ENCODE results near the gene CCDC69. TPM values are rescaled to one million over a fixed set of nuclear protein-coding genes. Genes with fewer than 3 reads are reported as not detected.
A peak's percentile ranks its signal among the peaks of the same experiment; 100 is the strongest.
"Not testable (repeated sequence)": the region's sequence is repeated elsewhere in the genome, so short reads cannot be mapped to it uniquely, and the experiment has no call there.

Gene CCDC69
- total RNA-seq, 1 donor from 2014 or later: 29.8 TPM

DNA sequence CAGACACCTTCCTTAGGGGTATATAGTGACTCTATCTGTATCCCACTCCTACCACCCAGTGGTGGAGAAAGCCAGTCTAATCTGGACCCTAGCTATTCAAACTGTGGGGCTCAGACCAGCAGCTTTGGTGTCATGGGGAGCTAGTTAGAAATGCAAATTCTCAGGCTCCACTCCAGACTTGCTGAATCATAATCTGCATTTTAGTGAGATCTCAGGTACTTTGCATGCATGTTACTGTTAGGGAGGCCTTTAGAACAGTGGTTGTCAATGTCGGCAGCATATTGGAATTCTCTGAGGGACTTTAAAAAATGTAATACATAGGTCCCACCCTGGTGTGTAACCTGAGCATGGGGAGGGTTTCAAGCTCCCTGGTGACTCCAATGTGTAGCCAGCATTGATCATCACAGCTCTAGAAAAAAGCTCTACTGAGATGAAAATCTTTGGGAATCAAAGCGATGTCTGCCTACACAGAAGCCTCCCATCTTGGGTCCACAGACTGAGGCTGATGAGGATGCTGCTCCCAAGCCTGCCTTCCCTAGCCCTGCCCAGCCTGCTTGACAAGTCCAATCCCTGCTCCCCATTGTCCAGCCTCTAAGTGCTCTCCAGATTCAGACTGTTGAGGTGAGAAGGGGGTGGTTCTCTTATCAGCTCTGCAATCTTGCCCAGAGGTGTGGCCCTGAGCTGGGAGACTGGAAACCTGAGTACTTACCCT, 17.2 kb upstream of the CCDC69 start:
- intact Hi-C loops (cut with micrococcal nuclease): no loop called here
- Mint-ChIP-seq H3K9me3 (no peaks in the 10 kb centered on the region), H3K27me3 (ENCODE audit: low read depth) (no peaks in the 10 kb centered on the region), H3K27ac (no peak overlapping the region), H3K4me1 (ENCODE audit: low read depth) (peaks cover 26% of the 10 kb centered on the region), H3K36me3 (ENCODE audit: low read depth) (no peaks in the 10 kb centered on the region), H3K4me3 (ENCODE audit: low read depth) (no peak overlapping the region)
- DNase-seq (ENCODE audit: low spot score): no peak

- H3K27ac Mint-ChIP-seq; intact Hi-C loops (cut with micrococcal nuclease); H3K9me3 Mint-ChIP-seq; DNase-seq (ENCODE audit: low spot score); H3K27me3 Mint-ChIP-seq (ENCODE audit: low read depth); H3K4me3 Mint-ChIP-seq (ENCODE audit: low read depth); H3K36me3 Mint-ChIP-seq (ENCODE audit: low read depth): not testable (repeated sequence)
- peaks cover 22% of the 10 kb centered on the region for H3K4me1 Mint-ChIP-seq (ENCODE audit: low read depth)
Observed at GRCh38 chr5:151240268-151240835, 16.5 kb upstream of the CCDC69 start.

DNA sequence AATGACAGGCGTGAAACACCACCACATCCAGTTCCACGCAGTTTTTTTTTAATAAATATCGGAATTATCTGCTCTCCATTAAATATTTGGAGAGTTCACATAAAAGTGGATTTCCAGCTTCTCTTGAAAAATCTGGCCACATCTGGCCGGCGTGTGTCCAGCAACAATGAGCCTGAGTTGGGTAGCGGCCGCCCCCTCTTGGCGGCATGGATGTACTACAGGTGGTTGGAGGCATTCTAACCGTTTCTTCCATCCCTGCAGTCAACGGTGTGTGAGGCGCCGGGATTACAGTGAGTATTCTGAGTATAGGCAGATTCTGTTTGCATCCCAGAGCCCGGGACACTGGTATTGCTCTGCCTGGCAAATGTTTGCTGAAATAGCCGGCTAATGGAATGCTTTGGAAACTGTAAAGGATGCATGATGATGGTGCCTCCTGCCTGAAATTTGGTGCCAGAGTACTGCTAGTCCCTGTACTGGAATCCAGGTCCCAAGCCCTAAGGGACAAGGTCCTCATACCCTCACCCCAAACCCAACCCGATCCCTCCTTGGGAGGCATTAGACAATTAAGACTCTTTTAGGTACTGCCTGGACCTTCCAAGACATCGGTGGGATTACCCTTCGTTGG, 15.5 kb upstream of the CCDC69 start:
- Mint-ChIP-seq H3K36me3 (ENCODE audit: low read depth) (no peaks in the 10 kb centered on the region), H3K4me1 (ENCODE audit: low read depth) (peaks cover 23% of the 10 kb centered on the region), H3K27ac (no peak overlapping the region), H3K9me3 (no peaks in the 10 kb centered on the region), H3K27me3 (ENCODE audit: low read depth) (no peaks in the 10 kb centered on the region), H3K4me3 (ENCODE audit: low read depth) (no peak overlapping the region)
- peak; percentile 28 for DNase-seq (ENCODE audit: low spot score)
- intact Hi-C loops (cut with micrococcal nuclease): no loop called here

DNA sequence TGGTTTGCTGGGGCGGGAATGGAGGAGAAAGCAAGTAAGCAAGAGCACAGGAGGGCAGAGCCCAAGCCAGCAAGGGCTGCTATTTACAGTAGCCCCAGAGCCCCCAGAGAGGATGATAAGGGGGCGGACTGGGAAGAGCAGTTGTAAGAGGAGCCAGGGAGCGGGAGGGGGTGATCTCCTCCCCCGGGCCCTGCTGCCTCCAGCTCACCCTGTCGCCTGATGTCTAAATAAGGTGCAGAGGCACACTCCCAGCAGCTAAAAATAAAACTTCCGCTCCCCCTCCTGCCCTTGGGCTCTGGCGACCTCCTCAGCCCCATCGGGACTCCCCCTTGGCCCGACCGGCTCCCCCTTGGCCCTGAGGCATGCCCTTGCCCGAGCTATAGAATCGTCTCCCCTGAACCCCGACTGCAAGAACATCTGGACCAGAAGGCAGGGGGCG, 14.4 kb upstream of the CCDC69 start:
- Mint-ChIP-seq H3K27ac (no peak overlapping the region), H3K4me1 (ENCODE audit: low read depth) (peaks cover 17% of the 10 kb centered on the region), H3K4me3 (ENCODE audit: low read depth) (no peak overlapping the region), H3K9me3 (no peaks in the 10 kb centered on the region), H3K36me3 (ENCODE audit: low read depth) (no peaks in the 10 kb centered on the region), H3K27me3 (ENCODE audit: low read depth) (no peaks in the 10 kb centered on the region)
- intact Hi-C loops (cut with micrococcal nuclease): no loop called here
- no peak for DNase-seq (ENCODE audit: low spot score)

- Mint-ChIP-seq H3K27ac (no peak overlapping the region), H3K4me3 (ENCODE audit: low read depth) (no peak overlapping the region)
- no peak for DNase-seq (ENCODE audit: low spot score)
Observed at GRCh38 chr5:151237685-151238084, 13.8 kb upstream of the CCDC69 start.

GRCh38 chr5:151236888-151237287, 13.0 kb upstream of the CCDC69 start:
- intact Hi-C loops (cut with micrococcal nuclease): no loop called here
- Mint-ChIP-seq H3K4me3 (ENCODE audit: low read depth) (no peak overlapping the region), H3K36me3 (ENCODE audit: low read depth) (no peaks in the 10 kb centered on the region), H3K27me3 (ENCODE audit: low read depth) (no peaks in the 10 kb centered on the region), H3K4me1 (ENCODE audit: low read depth) (peaks cover 14% of the 10 kb centered on the region), H3K9me3 (no peaks in the 10 kb centered on the region), H3K27ac (no peak overlapping the region)
- DNase-seq (ENCODE audit: low spot score): no peak

More at GRCh38 chr5:151237685-151238084, 13.8 kb upstream of the CCDC69 start:
- H3K27me3 Mint-ChIP-seq (ENCODE audit: low read depth): no peaks in the 10 kb centered on the region
- no peaks in the 10 kb centered on the region for H3K36me3 Mint-ChIP-seq (ENCODE audit: low read depth)
- H3K4me1 Mint-ChIP-seq (ENCODE audit: low read depth): peaks cover 17% of the 10 kb centered on the region
- intact Hi-C loops (cut with micrococcal nuclease): no loop called here
- H3K9me3 Mint-ChIP-seq: no peaks in the 10 kb centered on the region

DNA sequence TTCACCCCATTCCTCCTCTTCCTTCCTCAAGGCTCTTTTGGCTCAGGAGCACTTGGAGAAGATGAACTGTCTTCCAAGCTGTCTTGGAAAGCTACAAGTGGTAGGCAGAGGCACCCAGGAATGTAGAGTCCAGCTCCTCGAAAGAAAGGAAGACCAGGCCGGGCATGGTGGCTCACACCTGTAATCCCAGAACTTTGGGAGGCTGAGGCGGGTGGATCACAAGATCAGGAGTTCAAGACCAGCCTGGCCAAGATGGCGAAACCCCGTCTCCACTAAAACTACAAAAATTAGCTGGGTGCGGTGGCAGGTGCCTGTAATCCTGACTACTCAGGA, 11.3 kb upstream of the CCDC69 start:
- H3K4me3 Mint-ChIP-seq (ENCODE audit: low read depth); H3K36me3 Mint-ChIP-seq (ENCODE audit: low read depth); H3K9me3 Mint-ChIP-seq; intact Hi-C loops (cut with micrococcal nuclease); DNase-seq (ENCODE audit: low spot score); H3K27me3 Mint-ChIP-seq (ENCODE audit: low read depth); H3K4me1 Mint-ChIP-seq (ENCODE audit: low read depth); H3K27ac Mint-ChIP-seq: not testable (repeated sequence)

GRCh38 chr5:151234476-151235238, 10.8 kb upstream of the CCDC69 start:
- H3K4me3 Mint-ChIP-seq (ENCODE audit: low read depth): no peak overlapping the region
- no peaks in the 10 kb centered on the region for H3K36me3 Mint-ChIP-seq (ENCODE audit: low read depth)
- H3K27me3 Mint-ChIP-seq (ENCODE audit: low read depth): no peaks in the 10 kb centered on the region
- no peak for DNase-seq (ENCODE audit: low spot score)
- no peak overlapping the region for H3K27ac Mint-ChIP-seq
- H3K4me1 Mint-ChIP-seq (ENCODE audit: low read depth): peaks cover 9% of the 10 kb centered on the region
- intact Hi-C loops (cut with micrococcal nuclease): no loop called here
- H3K9me3 Mint-ChIP-seq: no peaks in the 10 kb centered on the region

GRCh38 chr5:151233616-151234085, 9.8 kb upstream of the CCDC69 start:
- intact Hi-C loops (cut with micrococcal nuclease): no loop called here
- no peak for DNase-seq (ENCODE audit: low spot score)
- Mint-ChIP-seq H3K9me3 (no peaks in the 10 kb centered on the region), H3K36me3 (ENCODE audit: low read depth) (no peaks in the 10 kb centered on the region), H3K4me1 (ENCODE audit: low read depth) (peaks cover 9% of the 10 kb centered on the region), H3K4me3 (ENCODE audit: low read depth) (no peak overlapping the region), H3K27ac (no peak overlapping the region), H3K27me3 (ENCODE audit: low read depth) (peaks cover 3% of the 10 kb centered on the region)

- H3K9me3 Mint-ChIP-seq: no peaks in the 10 kb centered on the region
- H3K36me3 Mint-ChIP-seq (ENCODE audit: low read depth): no peaks in the 10 kb centered on the region
- no peak for DNase-seq (ENCODE audit: low spot score)
- intact Hi-C loops (cut with micrococcal nuclease): no loop called here
- peaks cover 3% of the 10 kb centered on the region for H3K27me3 Mint-ChIP-seq (ENCODE audit: low read depth)
- peaks cover 9% of the 10 kb centered on the region for H3K4me1 Mint-ChIP-seq (ENCODE audit: low read depth)
- no peak overlapping the region for H3K4me3 Mint-ChIP-seq (ENCODE audit: low read depth)
- no peak overlapping the region for H3K27ac Mint-ChIP-seq
Observed at GRCh38 chr5:151231359-151231758, 7.5 kb upstream of the CCDC69 start.

DNA sequence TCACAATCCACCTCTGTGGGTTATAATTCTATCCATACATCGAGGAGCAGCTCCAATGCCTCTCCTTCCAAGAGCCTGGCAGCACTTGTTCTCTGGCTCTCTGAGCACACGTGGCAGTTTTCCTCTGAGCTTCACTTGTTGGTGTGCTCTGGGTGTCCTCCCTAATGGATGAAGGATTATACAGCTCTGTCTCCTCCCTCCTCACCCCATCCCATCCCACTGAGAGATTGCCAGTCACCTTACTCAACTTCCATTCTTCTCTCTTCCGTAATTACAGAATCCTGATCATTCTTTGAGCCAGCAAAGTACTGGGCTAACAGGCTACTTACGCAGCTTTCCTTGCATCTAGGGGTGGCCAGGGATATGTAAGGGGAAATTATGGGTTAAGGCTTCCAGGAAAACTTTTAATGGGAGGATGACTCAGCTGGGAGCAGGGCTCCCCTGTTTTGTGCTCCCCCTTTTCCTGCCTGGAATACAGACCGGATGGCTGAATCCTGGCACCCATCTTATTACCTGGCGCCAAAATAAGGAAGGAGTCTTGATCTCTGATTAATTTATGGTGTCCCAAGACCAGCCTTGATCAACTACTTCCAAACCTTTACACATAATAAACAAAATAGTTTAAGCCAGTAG, 6.3 kb upstream of the CCDC69 start:
- H3K27ac Mint-ChIP-seq: no peak overlapping the region

GRCh38 chr5:151228986-151229385, 5.1 kb upstream of the CCDC69 start:
- Mint-ChIP-seq H3K4me1 (ENCODE audit: low read depth) (peaks cover 14% of the 10 kb centered on the region), H3K4me3 (ENCODE audit: low read depth) (no peak overlapping the region), H3K27ac (no peak overlapping the region), H3K9me3 (no peaks in the 10 kb centered on the region), H3K27me3 (ENCODE audit: low read depth) (peaks cover 3% of the 10 kb centered on the region), H3K36me3 (ENCODE audit: low read depth) (no peaks in the 10 kb centered on the region)
- DNase-seq (ENCODE audit: low spot score): no peak
- intact Hi-C loops (cut with micrococcal nuclease): no loop called here

More for the DNA sequence above, 6.3 kb upstream of the CCDC69 start:
- intact Hi-C loops (cut with micrococcal nuclease): no loop called here
- Mint-ChIP-seq H3K36me3 (ENCODE audit: low read depth) (no peaks in the 10 kb centered on the region), H3K4me1 (ENCODE audit: low read depth) (peaks cover 11% of the 10 kb centered on the region), H3K4me3 (ENCODE audit: low read depth) (no peak overlapping the region), H3K9me3 (no peaks in the 10 kb centered on the region), H3K27me3 (ENCODE audit: low read depth) (peaks cover 3% of the 10 kb centered on the region)
- DNase-seq (ENCODE audit: low spot score): no peak

Data from activated T-helper 2 cell treated with anti-CD3 and anti-CD28 coated beads, Interferon-gamma antibody, Interleukin-2, Interleukin-4, amounts not matched to agents 10 μg/mL and 5 μg/mL and 100 μg/mL, durations not matched to agents 14 hours and 24 hours and 36 hours (primary cell).